ENCODE data around the gene CST4.
A peak's percentile ranks its signal among the peaks of the same experiment; 100 is the strongest.
"Not testable (repeated sequence)": the region's sequence is repeated elsewhere in the genome, so short reads cannot be mapped to it uniquely, and the experiment has no call there.

CST4 gene

DNA sequence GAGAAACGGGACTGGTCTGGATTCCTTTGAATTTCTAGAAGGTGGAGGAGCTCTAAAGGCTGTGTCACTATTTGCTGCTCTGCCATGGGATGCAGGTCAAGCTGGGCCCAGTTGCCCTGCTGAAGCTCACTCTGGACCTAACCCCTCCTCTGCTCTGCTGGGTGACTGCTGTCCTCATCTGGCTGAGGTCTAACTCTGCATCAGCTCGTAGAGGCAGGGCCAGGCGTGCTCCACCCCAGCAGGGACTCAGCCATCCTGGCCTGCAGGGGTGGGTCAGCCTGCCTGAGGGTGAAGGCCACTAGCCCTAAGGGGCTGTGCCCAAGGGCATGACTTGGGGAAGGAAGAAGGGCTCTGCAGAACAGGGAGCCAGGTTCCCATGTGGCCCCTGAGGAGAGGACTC is 852 bp downstream of the CST4 start:
- DNase-seq (ENCODE audit: low spot score), result no peak

- no peak for DNase-seq (ENCODE audit: low spot score)
These were observed 2.6 kb downstream of the CST4 start for GRCh38 chr20:23686046-23686750.

DNA sequence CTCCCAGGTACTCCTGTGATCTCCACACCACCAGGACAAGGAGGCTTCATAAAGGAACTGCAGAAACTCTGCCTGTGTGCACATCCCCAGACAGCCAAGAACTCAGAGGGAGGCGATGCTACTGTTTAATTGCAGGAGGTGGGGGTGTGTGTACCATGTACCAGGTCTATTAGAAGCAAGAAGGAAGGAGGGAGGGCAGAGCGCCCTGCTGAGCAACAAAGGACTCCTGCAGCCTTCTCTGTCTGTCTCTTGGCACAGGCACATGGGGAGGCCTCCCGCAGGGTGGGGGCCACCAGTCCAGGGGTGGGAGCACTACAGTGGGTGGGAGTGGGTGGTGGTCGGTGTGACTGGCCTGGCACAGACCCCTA is 3.3 kb downstream of the CST4 start:
- not testable (repeated sequence) for DNase-seq (ENCODE audit: low spot score)

DNA sequence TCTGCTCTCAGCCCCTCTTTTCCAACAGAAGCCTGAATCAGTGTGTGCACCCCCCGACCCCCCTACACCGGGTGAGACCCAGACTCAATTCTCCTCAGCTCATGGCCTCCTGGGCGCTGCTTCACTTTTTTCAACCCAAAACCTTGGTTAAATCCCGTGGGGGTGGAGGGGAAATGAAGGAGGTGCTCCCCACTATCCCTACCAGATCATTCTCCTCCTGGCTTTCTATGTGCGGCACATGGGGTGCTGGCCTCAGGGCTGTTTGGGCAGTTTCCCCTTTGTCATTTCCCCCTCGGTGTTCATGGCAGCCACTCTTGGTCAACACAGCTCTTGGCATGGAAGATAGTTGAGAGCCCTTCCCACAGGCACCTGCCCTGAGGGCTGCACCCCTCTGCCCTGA is 4.6 kb downstream of the CST4 start:
- DNase-seq (ENCODE audit: low spot score), result no peak

- DNase-seq (ENCODE audit: low spot score), result no peak
These were observed 5.0 kb downstream of the CST4 start for GRCh38 chr20:23683807-23684206.

GRCh38 chr20:23683281-23683680 is 5.6 kb downstream of the CST4 start:
- no peak for DNase-seq (ENCODE audit: low spot score)

DNA sequence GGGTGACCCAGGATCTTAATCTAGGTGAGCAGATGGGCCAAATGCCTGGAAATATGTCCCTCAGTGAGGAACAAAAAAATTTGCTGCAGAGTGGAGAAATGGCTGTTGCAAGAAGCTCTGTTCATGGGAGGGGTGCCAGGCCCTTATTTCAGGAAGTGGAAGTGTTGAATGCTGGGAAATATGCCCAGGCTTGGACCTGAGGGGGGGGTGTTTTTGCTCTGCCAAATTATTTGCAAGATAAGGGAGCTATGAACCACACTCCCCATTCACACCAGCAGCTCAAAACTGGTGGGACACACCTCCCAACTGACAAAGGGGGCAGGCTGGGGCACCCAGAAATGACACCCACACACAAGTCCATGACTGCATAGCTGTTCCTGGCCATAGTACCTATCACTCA is 8.7 kb downstream of the CST4 start:
- no peak for DNase-seq (ENCODE audit: low spot score)

- DNase-seq (ENCODE audit: low spot score), result no peak
These were observed 9.4 kb downstream of the CST4 start for GRCh38 chr20:23679133-23680092.

- no peak for DNase-seq (ENCODE audit: low spot score)
These were observed 15.6 kb downstream of the CST4 start for GRCh38 chr20:23673209-23673608.

DNA sequence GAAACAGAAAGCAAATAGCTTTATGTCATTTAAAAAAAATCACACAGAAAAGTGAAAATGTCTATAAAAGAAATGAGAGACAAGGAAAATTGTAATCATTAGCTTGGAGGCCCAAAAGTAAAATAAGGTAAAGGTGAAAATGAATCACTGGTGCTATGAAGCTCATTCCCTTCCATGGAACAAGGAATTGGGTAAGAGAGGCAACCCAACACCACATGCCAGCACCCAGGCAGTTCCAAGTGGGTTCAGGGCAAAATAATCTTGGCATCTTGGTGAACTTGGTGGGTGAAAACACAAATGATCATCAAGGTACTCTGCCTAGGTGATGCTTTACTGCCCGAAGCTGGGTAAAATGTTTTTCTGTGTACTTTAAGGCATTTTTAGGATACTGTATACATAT is 16.7 kb downstream of the CST4 start:
- no peak for DNase-seq (ENCODE audit: low spot score)

DNA sequence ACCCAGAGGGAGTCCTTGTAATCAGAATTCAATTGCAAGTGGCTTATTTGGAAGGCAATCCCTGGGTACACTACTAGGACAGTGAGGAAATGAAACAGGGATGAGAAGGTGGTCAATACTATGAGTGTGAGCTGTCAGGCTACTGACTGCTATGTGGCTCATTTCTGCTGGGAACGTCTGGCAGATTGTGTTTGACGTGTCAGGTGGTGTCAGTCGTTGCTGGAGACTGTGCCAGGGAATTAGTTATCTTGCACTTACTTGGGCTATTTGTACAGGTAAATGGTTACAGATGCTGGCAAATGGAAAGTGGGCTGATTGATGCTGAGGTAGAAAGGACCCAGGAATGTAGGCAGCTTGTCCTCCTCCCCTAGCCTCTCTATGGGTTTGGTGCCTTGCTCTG is 17.4 kb downstream of the CST4 start:
- DNase-seq (ENCODE audit: low spot score), result no peak

DNA sequence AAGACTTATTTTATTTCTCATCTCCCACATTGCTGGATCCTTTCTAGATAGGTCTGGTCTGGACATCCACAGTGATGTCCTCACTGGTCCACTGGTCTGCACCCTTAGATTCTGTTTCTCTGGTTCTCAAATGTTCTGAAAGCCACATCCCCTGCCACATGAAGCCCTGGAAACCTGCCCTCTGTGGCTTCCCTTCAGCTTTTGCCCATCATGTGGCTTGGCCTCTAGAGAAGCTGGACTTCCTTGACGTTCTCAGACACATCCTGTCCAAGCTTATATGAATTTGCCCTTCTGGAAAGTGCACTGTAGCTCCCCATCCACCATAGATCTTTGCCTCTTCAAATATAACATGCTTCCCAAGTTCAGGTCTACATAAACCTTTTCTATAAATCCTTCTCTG is 18.5 kb downstream of the CST4 start:
- DNase-seq (ENCODE audit: low spot score), result no peak

- no peak for DNase-seq (ENCODE audit: low spot score)
These were observed 19.0 kb downstream of the CST4 start for GRCh38 chr20:23669866-23670265.

DNA sequence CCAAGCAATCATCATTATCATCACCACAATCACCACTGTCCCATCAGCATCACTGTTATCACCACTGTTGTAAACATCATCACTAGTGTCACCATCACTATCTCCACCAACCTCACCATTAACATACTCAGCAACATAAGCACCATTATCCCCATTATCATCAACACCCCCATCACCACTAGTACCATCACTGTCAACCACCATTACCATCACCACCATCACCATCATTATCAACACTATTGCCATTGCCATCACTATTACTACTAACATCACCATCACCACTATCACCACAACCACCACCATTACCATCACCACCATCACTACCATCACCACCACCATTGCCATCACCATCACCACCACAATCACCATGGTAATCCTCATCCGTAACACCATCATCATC is 19.5 kb downstream of the CST4 start:
- DNase-seq (ENCODE audit: low spot score), result no peak

GRCh38 chr20:23668477-23668951 is 20.3 kb downstream of the CST4 start:
- peak; percentile 79 for DNase-seq (ENCODE audit: low spot score)

DNA sequence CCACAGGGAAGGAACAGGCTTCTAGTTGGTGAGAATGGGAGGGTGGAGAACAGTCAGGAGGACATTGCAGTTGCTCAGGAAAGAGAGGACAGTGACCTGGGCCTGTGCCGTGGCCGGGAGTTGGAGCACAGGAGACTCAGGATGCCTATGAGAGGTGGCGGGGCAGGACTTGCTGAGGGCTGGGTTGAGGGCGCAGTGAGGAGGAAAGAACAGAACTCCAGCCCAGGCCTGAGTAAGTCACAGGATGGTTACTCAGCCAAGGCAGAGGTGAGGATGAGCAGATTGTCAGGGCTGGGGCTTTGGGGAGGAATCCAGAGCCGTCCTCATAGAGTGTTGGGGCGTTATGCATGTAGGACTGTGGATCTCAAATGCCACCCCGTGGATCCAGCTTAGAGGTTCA is 21.2 kb downstream of the CST4 start:
- no peak for DNase-seq (ENCODE audit: low spot score)

DNA sequence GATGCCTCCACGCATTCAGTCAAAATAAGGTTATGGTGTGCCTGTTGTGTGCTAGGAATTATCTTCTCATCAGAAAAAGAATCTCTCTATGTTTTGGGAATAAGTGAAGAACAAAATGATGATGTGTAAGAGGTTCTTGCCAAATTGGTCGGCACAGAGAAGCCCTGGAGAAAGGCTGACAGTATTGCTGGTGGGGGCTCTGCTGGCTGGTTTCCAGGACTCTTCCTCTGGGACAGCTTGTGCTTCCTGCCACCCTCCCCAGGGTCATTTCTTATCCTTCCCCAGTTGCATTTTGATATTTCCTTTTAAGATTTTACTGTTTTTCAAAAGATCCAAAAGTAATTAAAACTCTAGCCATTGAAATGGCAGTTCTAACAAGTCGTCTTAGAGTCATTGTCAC is 22.1 kb downstream of the CST4 start:
- no peak for DNase-seq (ENCODE audit: low spot score)

GRCh38 chr20:23666189-23666588 is 22.6 kb downstream of the CST4 start:
- DNase-seq (ENCODE audit: low spot score), result no peak

- DNase-seq (ENCODE audit: low spot score), result no peak
These were observed 23.9 kb downstream of the CST4 start for GRCh38 chr20:23664954-23665353.

DNA sequence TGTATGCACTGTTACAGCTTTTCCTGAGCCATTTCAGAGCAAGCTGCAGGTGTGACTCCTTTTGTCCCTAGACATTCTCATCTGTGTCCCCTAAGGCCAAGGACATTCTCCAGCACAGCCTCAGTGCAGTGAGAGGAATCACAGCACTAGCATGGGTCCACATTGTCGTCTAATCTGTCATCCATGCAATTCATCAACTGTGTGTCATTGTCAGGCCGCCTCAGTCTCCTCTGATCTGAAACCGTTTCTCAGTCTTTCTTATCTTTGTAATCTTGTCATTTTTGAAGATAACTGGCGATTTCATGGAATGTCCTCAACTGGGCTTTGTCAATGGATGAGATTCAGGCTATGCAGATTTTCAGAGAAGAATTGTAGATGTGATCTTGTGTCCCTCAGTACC is 24.8 kb downstream of the CST4 start:
- not testable (repeated sequence) for DNase-seq (ENCODE audit: low spot score)

- DNase-seq (ENCODE audit: low spot score), result no peak
These were observed 25.7 kb downstream of the CST4 start for GRCh38 chr20:23663180-23663579.

DNA sequence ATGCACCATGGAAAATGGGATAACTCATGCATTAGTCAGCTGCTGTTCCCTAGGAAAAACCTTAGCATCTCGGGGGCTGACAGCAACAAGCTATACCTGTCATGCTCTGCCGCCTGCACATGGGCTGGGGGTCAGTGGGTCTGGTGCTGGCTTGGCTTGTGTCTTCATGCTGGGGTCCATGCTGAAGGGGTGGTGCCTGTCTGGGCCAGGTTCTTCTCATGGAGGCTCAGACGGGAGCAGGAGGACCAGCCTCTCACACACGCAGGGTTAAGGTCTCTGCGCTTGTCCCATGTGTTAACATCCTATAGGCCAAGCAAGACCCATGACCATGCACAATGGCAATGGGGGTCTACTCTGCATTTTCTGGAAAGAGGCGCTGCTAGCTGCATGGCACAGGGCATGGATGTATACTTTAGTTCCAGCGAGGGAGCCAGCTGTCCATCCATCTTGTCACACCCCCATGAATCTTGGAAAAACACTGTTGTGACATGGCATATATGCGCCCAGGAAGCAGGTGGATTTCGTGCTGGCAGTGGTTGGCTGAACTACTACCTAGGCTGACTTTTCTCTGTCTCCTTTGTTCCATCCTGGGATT is 26.5 kb downstream of the CST4 start:
- no peak for DNase-seq (ENCODE audit: low spot score)

DNA sequence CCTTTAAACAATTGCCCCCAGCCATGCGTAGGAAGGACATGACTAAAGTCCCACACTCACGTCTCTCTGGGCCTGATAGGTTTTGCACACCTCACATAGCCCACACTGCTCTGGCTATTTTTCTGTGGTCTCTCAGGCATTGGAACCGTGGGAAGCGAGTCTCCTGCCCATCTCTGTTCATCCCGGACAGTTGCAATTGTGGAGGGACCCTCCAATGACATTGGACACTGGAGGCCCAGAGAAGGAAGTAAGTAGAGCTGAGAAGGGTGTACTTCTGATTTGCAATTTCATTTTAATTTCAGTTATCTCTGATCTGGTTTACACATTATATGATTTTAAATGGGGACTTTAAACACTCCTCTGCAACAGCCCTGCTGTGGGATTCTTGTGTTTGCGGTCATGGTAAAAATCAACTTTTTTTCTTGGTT is 27.8 kb downstream of the CST4 start:
- DNase-seq (ENCODE audit: low spot score), result no peak
